Mucosa of descending colon (tissue), 3 donors: ENCODE data around the gene SOX6. TPM values are rescaled to one million over a fixed set of nuclear protein-coding genes. Genes with fewer than 3 reads are reported as not detected.

Experiments used
- ATAC-seq: fragments of 200-7000 bp; cut with Tn5 transposase; one replicate; pipeline ENCODE4 v1.9.1; 2020; ENCODE audit warnings: mild to moderate bottlenecking, moderate library complexity
- DNase-seq, 3 donors: peaks; one replicate each; pipeline ENCODE4 v3.0.0-alpha.2; 2020
- H3K36me3 ChIP-seq: fragments of 200-600 bp; one replicate; pipeline ENCODE4 v1.8.0; 2021; ENCODE audit warnings: low read depth, mild to moderate bottlenecking
- H3K4me1 ChIP-seq: fragments of 200-600 bp; one replicate; pipeline ENCODE4 v1.8.0; 2021; ENCODE audit warnings: low read depth, mild to moderate bottlenecking
- H3K4me3 ChIP-seq: fragments of 200-600 bp; one replicate; pipeline ENCODE4 v1.8.0; 2021; ENCODE audit warnings: mild to moderate bottlenecking
- H3K9me3 ChIP-seq: fragments of 200-600 bp; one replicate; pipeline ENCODE4 v1.8.0; 2021; ENCODE audit warnings: mild to moderate bottlenecking
- intact Hi-C, 2 donors: fragments of 100-400 bp; cut with DNase I in 1 of 2; cut with micrococcal nuclease in 1 of 2; formaldehyde crosslinking; loops; one replicate each; pipeline versions ENCODE4 v1.11.0 to v1.11.1; 2022; cut with DNase I, micrococcal nuclease
- total RNA-seq, 3 donors: library from RNA; stranded (reverse); fragmentation: NEBNext Ultra II Directional in 2 of 3; extraction: Animal tissue kit (Norgen Biotek cat#: 25700) in 2 of 3; gene quantifications; one replicate each; pipeline versions ENCODE4 v1.2.1 to v1.2.4, GENCODE V29; 2021 to 2023
- TF ChIP-seq, protein P1 (sequence below): fragments of 200-600 bp; IDR thresholded peaks from one replicate; pipeline ENCODE4 v1.8.0; 2022; ENCODE audit warnings: antibody characterized with exemption, mild to moderate bottlenecking
- donor health status: DM: no; HTN: no; CAD: no; lungs with moderate emphysema.
- donor health status: DM: no; HTN: no; CAD: no.
- donor health status: DM: no; HTN: yes; CAD: no.

The SOX6 gene
- total RNA-seq, 3 donors from 2014 or later, result 5.8 to 6.5 (median 6.0) TPM

DNA sequence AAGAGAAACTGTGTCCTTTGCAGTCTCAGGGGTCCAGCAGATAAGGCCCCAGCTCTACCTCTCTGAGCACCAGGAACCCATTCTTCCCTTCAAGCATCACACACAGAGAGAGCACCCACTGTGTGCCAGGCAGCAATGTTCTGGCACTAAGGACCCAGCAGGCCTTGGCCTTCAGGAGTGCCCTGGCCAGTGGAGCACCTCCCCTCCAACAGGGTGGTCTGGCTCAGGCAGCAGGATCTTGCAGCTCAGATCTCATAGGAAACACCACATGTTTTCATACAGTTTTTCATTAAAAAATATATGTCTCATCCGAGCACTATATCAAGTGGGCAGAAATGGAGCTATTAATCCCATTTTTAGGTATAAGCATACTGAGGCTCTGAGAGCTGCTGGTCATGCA, 410.6 kb downstream of the SOX6 start:
- Histone ChIP-seq H3K4me1 (peaks cover 5% of the 10 kb centered on the region), H3K36me3 (no peaks in the 10 kb centered on the region), H3K9me3 (no peaks in the 10 kb centered on the region), H3K4me3 (no peak overlapping the region)
- intact Hi-C loops, result no loop called here
- no peak for DNase-seq
- no peak for ATAC-seq
- TF ChIP-seq, protein P1, sequence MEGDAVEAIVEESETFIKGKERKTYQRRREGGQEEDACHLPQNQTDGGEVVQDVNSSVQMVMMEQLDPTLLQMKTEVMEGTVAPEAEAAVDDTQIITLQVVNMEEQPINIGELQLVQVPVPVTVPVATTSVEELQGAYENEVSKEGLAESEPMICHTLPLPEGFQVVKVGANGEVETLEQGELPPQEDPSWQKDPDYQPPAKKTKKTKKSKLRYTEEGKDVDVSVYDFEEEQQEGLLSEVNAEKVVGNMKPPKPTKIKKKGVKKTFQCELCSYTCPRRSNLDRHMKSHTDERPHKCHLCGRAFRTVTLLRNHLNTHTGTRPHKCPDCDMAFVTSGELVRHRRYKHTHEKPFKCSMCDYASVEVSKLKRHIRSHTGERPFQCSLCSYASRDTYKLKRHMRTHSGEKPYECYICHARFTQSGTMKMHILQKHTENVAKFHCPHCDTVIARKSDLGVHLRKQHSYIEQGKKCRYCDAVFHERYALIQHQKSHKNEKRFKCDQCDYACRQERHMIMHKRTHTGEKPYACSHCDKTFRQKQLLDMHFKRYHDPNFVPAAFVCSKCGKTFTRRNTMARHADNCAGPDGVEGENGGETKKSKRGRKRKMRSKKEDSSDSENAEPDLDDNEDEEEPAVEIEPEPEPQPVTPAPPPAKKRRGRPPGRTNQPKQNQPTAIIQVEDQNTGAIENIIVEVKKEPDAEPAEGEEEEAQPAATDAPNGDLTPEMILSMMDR, result no peak

DNA sequence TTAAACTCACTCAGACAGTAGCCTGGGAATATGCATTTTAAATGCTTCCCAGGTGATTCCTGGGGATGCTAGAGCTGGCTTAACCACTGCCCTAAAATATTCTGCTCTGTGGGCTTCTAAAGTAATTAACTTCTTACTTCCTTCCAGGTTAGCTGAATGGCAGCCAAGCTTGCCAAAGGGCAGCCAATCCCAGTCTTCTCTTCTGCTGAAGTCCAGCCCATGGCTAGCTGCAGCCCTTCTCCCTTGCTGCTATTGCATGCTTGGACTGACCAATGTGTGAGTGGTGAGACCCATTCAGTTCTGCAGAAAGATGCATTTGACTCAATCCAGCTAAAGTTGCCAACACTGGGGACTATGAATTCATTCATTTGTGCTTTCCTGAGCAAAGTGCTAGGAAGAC, 411.9 kb downstream of the SOX6 start:
- intact Hi-C loops, result no loop called here
- peak in 2 of 3 donors; percentile 57 to 66 for DNase-seq
- Histone ChIP-seq H3K9me3 (no peaks in the 10 kb centered on the region), H3K36me3 (no peaks in the 10 kb centered on the region), H3K4me1 (peaks cover 5% of the 10 kb centered on the region), H3K4me3 (no peak overlapping the region)
- ATAC-seq, result peak; percentile 80
- TF ChIP-seq, protein P1, result no peak

DNA sequence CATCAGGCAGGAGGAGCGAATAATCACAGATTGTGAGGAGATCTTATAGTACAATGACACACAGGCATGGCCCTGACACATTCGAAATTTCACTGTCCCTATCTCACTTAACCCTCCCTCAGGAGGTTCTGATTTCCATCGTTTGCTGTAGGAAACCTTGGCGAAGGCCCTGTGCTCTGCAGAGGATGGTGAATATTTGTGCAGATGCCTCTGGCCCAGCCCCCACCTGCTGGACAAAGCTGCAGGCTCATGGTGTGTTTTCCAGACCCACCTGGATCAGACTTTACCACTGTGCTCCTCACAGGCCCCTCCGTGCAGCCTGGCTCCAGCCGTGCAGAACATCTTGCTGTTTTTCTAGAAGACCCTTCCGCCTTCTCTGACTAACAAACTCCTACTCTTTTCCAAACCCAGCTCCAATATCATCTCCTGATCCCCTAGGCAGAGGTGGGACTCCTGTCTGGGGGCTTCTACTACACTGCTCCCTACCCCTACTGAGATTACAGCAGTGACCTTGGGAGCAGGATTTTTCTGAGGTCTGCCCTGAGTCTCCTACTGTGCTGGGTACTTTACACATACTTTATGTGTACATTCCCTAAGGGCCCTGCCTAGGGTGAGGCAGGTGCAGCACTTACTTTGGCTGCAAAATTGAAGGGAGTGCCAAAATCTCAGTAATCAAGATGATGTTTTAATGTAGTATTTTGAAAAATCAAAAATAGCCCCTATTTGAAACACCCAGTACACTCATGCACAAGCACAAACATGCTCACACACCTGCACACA, 412.7 kb downstream of the SOX6 start:
- peaks cover 5% of the 10 kb centered on the region for H3K4me1 ChIP-seq
- no peak for DNase-seq
- intact Hi-C loops, result no loop called here
- no peaks in the 10 kb centered on the region for H3K9me3 ChIP-seq
- H3K4me3 ChIP-seq, result no peak overlapping the region
- no peaks in the 10 kb centered on the region for H3K36me3 ChIP-seq
- TF ChIP-seq, protein P1, result no peak
- ATAC-seq, result peak; percentile 53

DNA sequence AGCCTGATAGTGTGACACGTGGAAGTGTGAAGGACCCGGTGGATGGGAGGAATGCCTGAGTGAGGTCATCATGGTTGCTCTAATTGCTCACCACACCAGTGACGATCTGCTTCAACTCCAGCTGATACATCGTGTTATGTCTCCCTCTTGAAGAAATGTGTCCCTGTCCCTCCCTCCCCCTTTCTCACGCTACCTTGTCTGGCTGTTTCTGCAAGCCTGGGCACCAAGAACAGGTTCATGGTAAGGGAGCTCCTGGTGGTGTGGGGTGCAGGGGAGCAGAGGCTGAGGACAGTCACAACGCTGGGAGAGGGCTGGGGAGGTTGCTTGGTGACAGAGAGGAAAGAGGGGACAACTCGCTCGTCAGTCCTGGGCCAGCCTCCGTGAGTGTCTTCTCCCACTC, 413.4 kb downstream of the SOX6 start:
- no peak overlapping the region for H3K4me3 ChIP-seq
- H3K36me3 ChIP-seq, result no peaks in the 10 kb centered on the region
- DNase-seq (no peak), ATAC-seq (no peak)
- TF ChIP-seq, protein P1, result no peak
- H3K9me3 ChIP-seq, result no peaks in the 10 kb centered on the region
- H3K4me1 ChIP-seq, result peaks cover 5% of the 10 kb centered on the region
- intact Hi-C loops, result no loop called here

DNA sequence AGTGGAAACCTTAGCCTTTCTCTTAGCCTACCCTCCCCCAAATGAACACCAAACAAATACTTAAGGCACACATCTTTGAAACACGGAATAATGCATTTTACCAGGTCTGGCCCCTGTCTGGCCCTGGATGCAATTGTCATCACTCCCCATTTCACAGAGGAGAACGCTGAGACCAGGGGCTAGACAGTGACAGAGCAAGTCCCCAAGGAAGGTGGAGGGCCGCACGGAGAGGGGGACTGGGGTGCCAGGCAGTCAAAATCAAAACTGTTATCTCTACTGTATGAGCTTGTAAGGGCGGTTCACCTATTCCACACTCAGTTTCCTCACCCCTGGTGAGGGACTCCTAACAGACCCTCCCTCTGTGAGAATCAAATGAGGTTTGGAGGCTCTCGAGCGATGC, 414.2 kb downstream of the SOX6 start:
- DNase-seq (no peak), ATAC-seq (no peak)
- no peak overlapping the region for H3K4me3 ChIP-seq
- H3K36me3 ChIP-seq, result no peaks in the 10 kb centered on the region
- TF ChIP-seq, protein P1, result no peak
- intact Hi-C loops, result no loop called here
- H3K9me3 ChIP-seq, result no peaks in the 10 kb centered on the region
- peaks cover 5% of the 10 kb centered on the region for H3K4me1 ChIP-seq
